Upper lobe of left lung (tissue), 6 donors: ENCODE results near the gene GTF2IRD1. TPM values are rescaled to one million over a fixed set of nuclear protein-coding genes. Genes with fewer than 3 reads are reported as not detected.

Source experiments
- ATAC-seq, 2 donors: fragments of 200-7000 bp; cut with Tn5 transposase; one replicate each; pipeline ENCODE4 v1.9.1; 2022; ENCODE audit warnings: mild to moderate bottlenecking in 2 of 2, moderate library complexity in 2 of 2; ENCODE audit not compliant: low FRiP score in 2 of 2
- DNase-seq, 2 donors: peaks; one replicate each; pipeline ENCODE4 v3.0.0-alpha.2; 2019 to 2020
- H3K27ac ChIP-seq, 4 donors: fragments of 200-600 bp; sonication (generic); one replicate each; pipeline ENCODE4 v1.5.1; 2016 to 2019
- H3K27me3 ChIP-seq, 4 donors: fragments of 200-600 bp; sonication (generic); one replicate each; pipeline ENCODE4 v1.5.1; 2017 to 2019
- H3K36me3 ChIP-seq, 4 donors: fragments of 200-600 bp; sonication (generic); one replicate each; pipeline ENCODE4 v1.5.1; 2016 to 2019
- H3K4me1 ChIP-seq, 4 donors: fragments of 200-600 bp; sonication (generic); one replicate each; pipeline ENCODE4 v1.5.1; 2018 to 2019
- H3K4me3 ChIP-seq, 4 donors: fragments of 200-600 bp; sonication (generic); one replicate each; pipeline ENCODE4 v1.5.1; 2017 to 2019; ENCODE audit warnings: mild to moderate bottlenecking in 2 of 4, moderate library complexity in 1 of 4
- H3K9me3 ChIP-seq, 4 donors: fragments of 200-600 bp; sonication (generic); one replicate each; pipeline ENCODE4 v1.5.1; 2018 to 2019
- CTCF ChIP-seq, 6 experiments: fragments of 450-650 bp in 4 of 6; fragments of 200-600 bp in 2 of 6; sonication (generic) in 2 of 6; IDR thresholded peaks; one replicate each; pipeline ENCODE4 v1.5.1; 2016 to 2019; ENCODE audit warnings: antibody characterized with exemption in 6 of 6
- EP300 ChIP-seq, 4 donors: sonication (generic); formaldehyde crosslinking; IDR thresholded peaks; one replicate each; pipeline ENCODE4 v1.5.1; 2017; ENCODE audit warnings: antibody characterized with exemption in 4 of 4, control low read depth in 2 of 4
- POLR2A ChIP-seq, 4 donors: fragments of 450-650 bp; IDR thresholded peaks; one replicate each; pipeline ENCODE4 v1.5.1; 2016 to 2017; ENCODE audit warnings: antibody characterized with exemption in 4 of 4, mild to moderate bottlenecking in 2 of 4
- POLR2AphosphoS5 ChIP-seq, 2 donors: sonication (generic); formaldehyde crosslinking; IDR thresholded peaks; one replicate each; pipeline ENCODE4 v1.5.1; 2017; ENCODE audit warnings: antibody characterized with exemption in 2 of 2
- WGBS, 2 donors: methylation state at CpG; one replicate each; pipeline ENCODE4 v1.1.5; 2017 to 2018; 5-methylcytosine and 5-hydroxymethylcytosine counted together
- total RNA-seq, 6 donors: library from RNA; depleted of rRNA in 4 of 6; stranded (reverse); fragments of >200 nt in 4 of 6; gene quantifications; one replicate each; pipeline versions ENCODE4 v1.1.0 to v1.2.1, GENCODE V29; 2016 to 2021
- donor health status: DM: no; HTN: no; CAD: no; lungs with moderate emphysema.
- donor health status: DM: no; HTN: yes; CAD: no; lungs with severe emphysema.

Gene GTF2IRD1
- total RNA-seq, 6 donors from 2014 or later: 16.4 to 41.9 (median 28.1) TPM

- DNase-seq: no peak
- Histone ChIP-seq H3K27me3 (no peaks in the 10 kb centered on the region), H3K27ac (no peak overlapping the region), H3K4me3 (no peak overlapping the region), H3K9me3 (no peaks in the 10 kb centered on the region), H3K36me3 (no peaks in the 10 kb centered on the region), H3K4me1 (peaks cover 0 to 14% (median 2%) of the 10 kb centered on the region in 4 donors)
- ATAC-seq: no peak
- TF ChIP-seq EP300 (IDR thresholded peaks at IDR 0.05): no peak
- TF ChIP-seq POLR2AphosphoS5 (IDR thresholded peaks at IDR 0.05): no peak
- no peak for TF ChIP-seq CTCF (IDR thresholded peaks at IDR 0.05)
- TF ChIP-seq POLR2A (IDR thresholded peaks at IDR 0.05): no peak
- 81 to 83% methylated on average over 15 to 21 of the region's 21 CpGs for WGBS, 2 donors
These were observed 12.6 kb downstream of the GTF2IRD1 start for GRCh38 chr7:74466196-74466813.

GRCh38 chr7:74467876-74468275 is 14.2 kb downstream of the GTF2IRD1 start:
- H3K27me3 ChIP-seq: no peaks in the 10 kb centered on the region
- no peak overlapping the region for H3K4me3 ChIP-seq
- 85 to 96% methylated on average over 8 to 9 of the region's 9 CpGs for WGBS, 2 donors
- H3K27ac ChIP-seq: no peak overlapping the region
- DNase-seq (no peak), ATAC-seq (no peak)
- H3K4me1 ChIP-seq: peaks cover 0 to 14% (median 2%) of the 10 kb centered on the region in 4 donors
- no peaks in the 10 kb centered on the region for H3K9me3 ChIP-seq
- no peaks in the 10 kb centered on the region for H3K36me3 ChIP-seq
- TF ChIP-seq POLR2AphosphoS5 (IDR thresholded peaks at IDR 0.05) (no peak), EP300 (IDR thresholded peaks at IDR 0.05) (no peak), CTCF (IDR thresholded peaks at IDR 0.05) (no peak)

- WGBS, 2 donors: 96% methylated on average over 8 of the region's 8 CpGs
- H3K27ac ChIP-seq: no peak overlapping the region
- ATAC-seq: no peak
These were observed 16.8 kb downstream of the GTF2IRD1 start for GRCh38 chr7:74470504-74470903.

GRCh38 chr7:74473116-74473515 is 19.4 kb downstream of the GTF2IRD1 start:
- no peaks in the 10 kb centered on the region for H3K36me3 ChIP-seq
- WGBS, 2 donors: 66 to 90% methylated on average over 3 to 5 of the region's 5 CpGs
- H3K27ac ChIP-seq: no peak overlapping the region
- DNase-seq (no peak), ATAC-seq (no peak)
- no peak overlapping the region for H3K4me3 ChIP-seq
- no peaks in the 10 kb centered on the region for H3K27me3 ChIP-seq
- peaks cover 10 to 26% (median 17%) of the 10 kb centered on the region in 4 donors for H3K4me1 ChIP-seq
- TF ChIP-seq POLR2AphosphoS5 (IDR thresholded peaks at IDR 0.05) (no peak), POLR2A (IDR thresholded peaks at IDR 0.05) (no peak), EP300 (IDR thresholded peaks at IDR 0.05) (no peak), CTCF (IDR thresholded peaks at IDR 0.05) (no peak)
- no peaks in the 10 kb centered on the region for H3K9me3 ChIP-seq

More at GRCh38 chr7:74470504-74470903, 16.8 kb downstream of the GTF2IRD1 start:
- no peak for DNase-seq
- Histone ChIP-seq H3K4me3 (no peak overlapping the region), H3K27me3 (no peaks in the 10 kb centered on the region), H3K4me1 (peaks cover 0 to 3% (median 1%) of the 10 kb centered on the region in 4 donors), H3K36me3 (no peaks in the 10 kb centered on the region), H3K9me3 (no peaks in the 10 kb centered on the region)
- TF ChIP-seq EP300 (IDR thresholded peaks at IDR 0.05): no peak
- no peak for TF ChIP-seq POLR2AphosphoS5 (IDR thresholded peaks at IDR 0.05)
- no peak for TF ChIP-seq CTCF (IDR thresholded peaks at IDR 0.05)
- no peak for TF ChIP-seq POLR2A (IDR thresholded peaks at IDR 0.05)
